Inflammatory macrophage treated with lipopolysaccharide for 4 hours (primary cell): ENCODE results near the gene NHERF1.
A peak's percentile ranks its signal among the peaks of the same experiment; 100 is the strongest.

ENCODE experiments used
- DNase-seq: peaks from one replicate; pipeline ENCODE4 v3.0.0-alpha.2; 2020

NHERF1 gene

DNA sequence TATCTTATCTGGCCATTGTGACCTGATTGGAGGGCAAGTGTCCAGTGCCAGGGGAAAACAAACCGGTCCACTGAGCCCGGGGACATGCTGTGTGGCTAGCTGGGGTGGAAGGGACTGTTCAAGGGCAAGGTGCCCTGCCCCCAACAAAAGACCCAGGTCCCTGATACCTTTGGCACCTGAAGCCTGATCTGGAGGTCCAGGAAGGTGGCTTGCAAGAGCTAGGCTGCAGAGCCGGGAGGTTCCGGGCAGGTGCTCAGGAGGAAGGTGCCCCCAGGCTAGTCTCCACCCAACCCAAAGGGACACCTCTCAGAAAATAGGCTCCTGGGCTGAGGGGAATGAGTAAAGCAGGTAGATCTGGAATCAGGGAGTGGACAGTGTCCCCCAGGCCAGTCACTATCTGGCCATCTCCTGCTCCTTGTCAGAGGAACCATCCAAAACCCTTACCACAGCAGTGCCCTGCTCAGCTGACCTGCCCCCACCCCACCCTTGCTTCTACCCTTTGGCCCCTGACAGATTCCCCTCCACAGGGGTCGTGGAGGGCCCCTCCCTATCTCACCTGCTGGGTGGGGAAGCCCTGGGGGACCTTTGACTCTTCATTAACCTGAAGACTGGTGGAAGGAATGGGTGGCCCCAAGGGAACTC is 21.5 kb downstream of the NHERF1 start:
- no peak for DNase-seq

DNA sequence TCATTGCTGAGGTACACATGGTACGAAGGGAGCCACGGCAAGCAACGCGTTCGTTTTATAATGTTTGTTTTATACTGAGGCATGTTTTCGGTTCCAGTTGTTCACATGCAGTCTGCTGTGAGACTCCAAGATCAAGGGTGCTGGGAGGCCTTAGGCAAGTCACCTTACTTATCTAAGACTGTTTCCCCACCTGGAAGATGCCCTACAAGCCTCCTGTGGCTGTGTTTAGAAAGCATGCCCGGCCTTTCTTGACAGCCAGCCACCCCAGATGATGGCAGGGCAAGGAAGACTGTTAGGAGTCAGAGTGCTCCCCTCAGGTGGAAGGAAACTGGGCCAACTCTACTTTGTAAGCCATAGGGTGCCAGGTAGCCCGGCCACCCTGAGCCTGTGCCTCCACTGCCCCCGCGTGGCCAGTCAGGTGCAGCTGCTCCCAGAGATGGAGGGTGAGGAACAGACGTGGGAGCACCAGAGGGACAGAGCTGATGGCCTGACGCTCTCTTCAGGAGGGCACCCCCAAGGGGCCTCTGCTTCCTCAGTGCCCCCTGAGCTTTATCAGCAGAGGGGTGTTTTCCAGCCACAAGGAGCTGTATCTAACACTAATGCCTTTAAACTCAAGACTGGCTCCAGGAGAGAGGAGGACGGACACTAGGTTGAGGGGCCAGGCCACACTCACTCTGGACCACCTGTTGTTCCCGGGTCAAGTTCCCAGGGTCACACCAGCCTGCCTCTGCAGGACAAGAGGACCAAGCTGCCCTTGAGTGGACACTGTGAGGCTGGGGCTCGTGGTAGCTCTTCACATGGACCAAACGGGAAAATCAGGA is 22.3 kb downstream of the NHERF1 start:
- DNase-seq: peak; percentile 48

DNA sequence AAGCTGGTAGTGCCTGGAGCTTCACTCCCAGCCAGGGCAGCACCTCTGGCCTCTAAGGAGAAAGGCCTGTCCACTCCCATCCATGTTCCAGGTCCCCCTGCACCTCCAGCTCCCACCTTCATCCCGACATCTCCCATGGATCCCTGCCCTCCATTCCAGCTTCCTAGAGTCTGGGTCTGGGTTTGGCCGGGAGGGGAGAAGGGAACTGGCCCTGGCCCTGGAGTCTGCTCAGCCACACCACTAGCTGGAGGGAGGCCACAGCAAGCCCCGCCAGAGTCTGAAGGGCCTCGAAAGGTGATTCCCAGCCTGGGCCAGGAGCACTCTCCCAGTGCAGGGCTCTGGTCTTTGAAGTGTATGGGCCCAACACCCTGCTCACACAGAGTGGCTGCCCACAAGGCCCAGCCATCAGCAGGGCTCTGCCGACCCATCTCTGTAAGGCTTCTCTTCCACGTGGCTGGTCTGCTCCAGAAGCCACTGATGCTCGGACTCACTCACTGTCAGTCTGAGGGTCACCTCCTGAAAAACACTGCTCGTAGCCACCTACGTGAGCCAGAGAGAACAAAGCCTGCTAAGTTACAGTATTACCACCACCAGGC is 23.0 kb downstream of the NHERF1 start:
- no peak for DNase-seq

DNA sequence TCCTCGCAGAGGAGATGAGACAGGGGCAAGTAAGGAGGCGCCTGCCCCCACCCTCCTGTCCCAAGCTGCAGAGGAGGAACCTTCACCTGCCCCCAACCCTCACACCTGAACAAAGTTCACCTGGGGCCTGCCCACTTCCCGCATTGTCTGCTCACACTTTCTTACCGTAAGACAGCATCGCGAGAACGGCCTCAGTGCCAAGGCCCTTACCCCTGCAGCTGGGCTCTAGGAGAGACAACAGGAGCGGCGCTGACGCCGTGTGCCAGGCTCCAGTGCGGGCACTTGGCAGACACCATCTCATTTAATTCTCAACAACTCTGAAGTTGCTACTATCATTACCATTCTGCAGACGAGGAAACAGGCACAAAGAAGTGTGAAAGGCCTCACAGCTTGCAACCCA is 23.6 kb downstream of the NHERF1 start:
- no peak for DNase-seq

GRCh38 chr17:74773414-74773813 is 25.0 kb downstream of the NHERF1 start:
- DNase-seq: no peak

DNA sequence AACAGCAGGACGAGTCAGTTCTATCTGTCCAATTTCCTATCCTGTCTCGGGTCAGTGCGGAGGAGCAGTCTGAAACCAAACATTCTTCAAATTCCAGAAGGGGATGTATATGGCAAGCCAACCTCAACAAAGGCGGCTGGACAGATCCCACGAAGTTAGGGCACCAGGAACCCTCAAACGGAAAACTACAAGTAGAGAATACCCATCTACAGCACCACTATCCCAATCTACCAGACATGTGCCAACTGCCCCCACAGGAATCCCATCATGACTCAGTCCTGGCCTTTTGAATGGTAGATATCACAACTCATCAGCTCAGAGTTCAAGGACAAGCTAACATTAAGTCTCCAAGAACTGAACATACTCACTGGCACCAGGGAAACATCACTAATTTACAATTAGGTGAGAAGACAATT is 25.5 kb downstream of the NHERF1 start:
- DNase-seq: no peak

- peak; percentile 15 for DNase-seq
Observed at GRCh38 chr17:74775409-74776043, 27.1 kb downstream of the NHERF1 start.

DNA sequence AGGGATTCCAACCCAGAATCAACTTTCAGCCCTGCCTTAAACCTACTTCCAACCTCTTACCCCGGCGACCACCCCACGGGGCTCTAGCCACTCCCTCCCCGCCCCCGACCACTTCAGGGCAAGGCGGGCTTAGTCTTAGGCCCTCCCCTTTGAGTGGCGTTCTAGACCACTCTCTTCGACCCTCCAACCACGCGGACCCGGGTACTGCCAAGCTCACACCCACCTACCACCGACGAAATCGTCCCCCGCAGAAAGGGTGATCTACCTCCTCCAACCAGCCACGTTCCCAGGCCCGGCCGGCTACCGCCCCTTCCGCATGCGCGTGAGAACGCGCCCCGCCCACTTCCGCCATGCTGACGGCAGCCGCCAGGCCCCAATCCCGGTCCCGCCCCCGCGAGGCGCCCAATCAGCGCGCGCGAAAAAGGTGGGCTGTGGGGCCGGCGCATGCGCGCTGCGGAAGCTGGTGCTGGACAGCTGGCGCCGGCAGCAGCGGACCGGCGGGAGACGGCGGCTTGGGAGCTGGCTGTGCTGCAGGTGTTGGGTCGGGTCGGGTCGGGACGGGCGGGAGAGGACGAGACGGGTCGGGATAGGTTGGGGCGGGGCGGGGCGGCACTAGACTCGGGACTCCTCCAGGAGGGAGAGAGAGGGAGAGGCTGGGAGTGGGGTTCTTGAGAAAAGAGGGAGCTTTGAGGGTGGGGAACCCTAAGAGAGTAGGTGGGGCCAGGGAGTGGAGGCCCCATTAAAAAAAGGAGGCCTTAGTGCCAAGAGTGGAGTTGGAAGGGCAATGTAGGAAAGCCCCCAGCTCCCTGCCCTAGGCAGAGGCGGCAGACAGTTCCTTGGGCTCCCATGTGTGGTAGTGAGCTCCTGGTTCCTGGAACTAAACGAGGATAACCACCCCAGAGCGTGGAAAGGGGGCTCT is 27.9 kb downstream of the NHERF1 start, which contains the start of gene NAT9:
Gene NAT9 (minus strand): TSS at position 302 of the 919 bp plus-strand sequence. CDS start 647 bp downstream, outside the sequence.
- peak; percentile 99 for DNase-seq

DNA sequence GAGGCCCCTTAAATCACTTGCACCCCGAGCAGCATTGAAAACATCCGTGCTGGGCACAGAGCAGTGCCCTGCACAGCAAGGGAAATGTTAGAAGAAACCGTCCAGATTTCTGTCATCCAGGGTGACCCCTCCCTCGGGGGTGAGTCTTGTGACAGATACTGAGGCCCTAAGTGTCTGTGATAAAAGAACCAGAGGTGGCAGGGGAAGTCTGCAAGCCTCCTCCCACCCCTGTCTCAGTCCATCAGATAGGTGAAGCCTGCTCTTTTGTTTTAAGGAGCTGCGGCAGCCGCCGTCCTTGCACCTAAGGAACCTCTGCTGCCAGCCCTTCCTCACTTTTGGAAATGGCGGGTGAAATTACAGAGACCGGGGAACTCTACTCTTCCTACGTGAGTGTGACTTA is 28.6 kb downstream of the NHERF1 start:
- DNase-seq: peak; percentile 21

GRCh38 chr17:74777901-74778515 is 29.6 kb downstream of the NHERF1 start:
- peak; percentile 68 for DNase-seq

GRCh38 chr17:74778960-74779359 is 30.5 kb downstream of the NHERF1 start:
- DNase-seq: peak; percentile 80

DNA sequence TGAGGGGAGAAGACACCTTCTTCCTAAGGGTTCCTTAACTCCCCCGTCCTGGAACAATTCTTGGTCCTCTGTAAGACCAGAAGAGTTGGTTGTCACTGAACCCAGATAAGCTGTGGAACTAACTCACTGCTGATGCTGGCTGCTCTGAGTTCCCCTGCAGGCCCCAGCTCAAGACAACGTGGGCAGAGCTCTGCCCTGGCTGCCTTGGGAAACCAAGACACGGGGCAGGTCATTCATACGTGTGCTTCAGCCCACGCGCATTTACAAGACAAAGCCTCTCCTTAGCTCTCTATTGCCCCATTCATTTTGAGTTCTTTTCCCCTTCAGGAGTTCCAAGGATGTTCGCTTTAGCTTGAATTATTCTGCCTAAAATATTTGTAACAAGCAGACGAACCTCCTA is 31.1 kb downstream of the NHERF1 start:
- DNase-seq: peak; percentile 76

GRCh38 chr17:74779948-74780400 is 31.5 kb downstream of the NHERF1 start:
- DNase-seq: peak; percentile 99

DNA sequence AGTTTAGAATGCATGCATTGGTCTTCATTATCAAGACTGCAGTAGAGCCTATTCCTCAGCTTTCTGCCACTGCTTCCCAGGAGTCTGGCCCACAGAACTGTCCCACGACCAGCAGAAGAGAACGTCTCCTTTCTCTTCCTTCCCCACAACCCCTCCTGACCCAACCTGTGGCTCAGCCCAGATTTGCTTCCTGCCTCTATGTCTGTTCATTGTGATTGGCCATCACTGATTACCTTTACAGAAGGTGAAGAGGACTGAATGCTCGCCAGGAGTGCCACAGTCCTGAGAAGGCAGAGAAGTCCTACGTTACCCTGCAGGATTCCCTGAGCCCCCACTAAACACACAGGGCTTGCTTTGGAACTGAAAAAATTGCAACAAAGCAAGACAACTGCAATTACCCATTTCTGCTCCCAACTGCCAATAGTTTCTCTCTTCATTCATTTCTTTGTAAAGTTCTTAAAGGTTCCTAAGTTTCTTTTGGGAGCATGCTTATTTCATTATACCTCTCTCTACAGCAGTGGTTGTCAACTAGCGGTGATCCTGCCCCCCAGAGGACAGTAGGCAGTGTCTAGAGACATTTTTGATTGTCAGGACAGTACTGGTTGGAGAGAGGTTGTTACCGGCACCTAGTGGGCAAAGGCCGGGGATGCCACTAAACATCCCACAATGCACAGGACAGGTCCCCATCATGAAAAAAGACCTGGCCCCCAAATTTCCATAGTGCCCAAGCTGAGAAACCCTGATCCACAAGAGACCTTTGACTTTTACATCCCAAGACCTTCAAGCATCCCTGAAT is 32.2 kb downstream of the NHERF1 start:
- DNase-seq: peak; percentile 55

- peak; percentile 29 for DNase-seq
Observed at GRCh38 chr17:74782571-74782970, 34.1 kb downstream of the NHERF1 start.

DNA sequence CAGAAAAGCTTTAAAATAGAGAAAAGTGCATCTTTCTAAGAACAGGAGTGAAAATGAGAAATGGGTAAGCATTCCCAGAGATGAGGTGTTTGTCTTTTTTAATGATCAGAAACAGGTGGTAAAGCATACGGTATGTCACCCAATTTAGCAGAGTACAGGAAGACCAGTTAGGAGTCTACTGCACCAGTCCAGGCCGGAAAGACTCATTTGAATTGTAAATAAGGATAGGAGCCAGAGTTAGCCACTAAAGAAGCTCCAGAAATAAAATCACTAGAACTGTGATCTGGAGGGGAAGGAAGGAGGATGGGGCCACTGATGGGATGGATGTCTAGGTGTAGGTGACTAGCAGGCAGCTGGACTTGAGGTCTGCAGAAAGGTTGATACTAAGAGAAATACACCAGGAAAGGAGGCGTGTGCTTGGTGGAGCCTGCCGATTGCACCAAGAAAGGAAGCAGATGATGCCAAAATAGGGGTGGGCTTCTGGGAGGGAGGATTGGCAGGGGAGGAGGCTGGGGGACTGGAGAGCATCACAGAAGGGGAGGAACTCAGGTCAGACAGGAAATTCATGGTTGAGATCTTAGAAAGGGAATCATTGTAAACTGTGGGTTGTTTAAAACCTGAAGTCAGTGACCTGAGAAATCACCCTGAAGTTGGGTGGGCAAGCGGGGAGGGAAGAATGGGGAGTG is 35.8 kb downstream of the NHERF1 start:
- no peak for DNase-seq

GRCh38 chr17:74785096-74785980 is 36.9 kb downstream of the NHERF1 start:
- DNase-seq: peak; percentile 19

GRCh38 chr17:74785981-74786360 is 37.5 kb downstream of the NHERF1 start:
- no peak for DNase-seq

GRCh38 chr17:74786431-74787055 is 38.1 kb downstream of the NHERF1 start:
- peak; percentile 85 for DNase-seq
